HG03469 (cell line): ENCODE data around the gene TNFRSF25.

Experiments used
- ATAC-seq: cut with Tn5 transposase; IDR thresholded peaks from one replicate; pipeline ENCODE4 v1.9.1; 2021; ENCODE audit warnings: mild to moderate bottlenecking, moderate library complexity, moderate number of reproducible peaks; ENCODE audit not compliant: unreplicated experiment

TNFRSF25 gene

GRCh38 chr1:6488602-6489382 lies 22.8 kb upstream of the TNFRSF25 start:
- no peak for ATAC-seq

DNA sequence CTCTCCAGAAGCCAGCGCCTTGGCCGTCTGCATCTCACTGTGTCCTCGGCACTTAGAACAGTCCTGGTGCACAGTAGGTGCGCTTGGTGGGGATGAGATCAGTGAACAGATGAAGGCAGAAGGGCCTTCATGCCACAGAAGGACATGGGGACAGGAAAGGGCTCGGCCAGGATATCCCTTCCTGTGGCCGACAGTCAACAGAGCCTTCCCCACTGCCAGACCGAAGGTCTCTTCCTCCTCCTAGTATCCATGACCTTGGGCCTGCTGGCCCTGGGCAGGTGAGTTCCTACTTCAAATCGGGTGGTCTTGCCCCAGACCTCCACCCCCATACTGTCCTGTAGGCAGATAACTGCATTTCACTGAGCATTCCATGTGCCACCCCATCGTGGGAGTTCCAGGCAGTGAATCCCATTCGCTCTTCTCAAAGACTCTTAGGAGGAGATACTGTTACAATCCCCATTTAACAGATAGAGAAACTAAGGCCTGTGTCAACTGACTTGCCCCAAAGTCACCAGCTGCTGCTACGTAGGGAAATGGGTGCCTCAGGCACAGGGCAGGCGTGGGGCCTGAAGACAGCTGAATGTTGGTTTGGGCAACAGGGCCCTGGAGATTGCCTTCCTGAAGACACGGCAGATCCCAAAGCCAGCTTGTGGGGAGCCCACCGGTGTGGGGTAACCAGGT lies 22.0 kb upstream of the TNFRSF25 start:
- ATAC-seq = no peak

DNA sequence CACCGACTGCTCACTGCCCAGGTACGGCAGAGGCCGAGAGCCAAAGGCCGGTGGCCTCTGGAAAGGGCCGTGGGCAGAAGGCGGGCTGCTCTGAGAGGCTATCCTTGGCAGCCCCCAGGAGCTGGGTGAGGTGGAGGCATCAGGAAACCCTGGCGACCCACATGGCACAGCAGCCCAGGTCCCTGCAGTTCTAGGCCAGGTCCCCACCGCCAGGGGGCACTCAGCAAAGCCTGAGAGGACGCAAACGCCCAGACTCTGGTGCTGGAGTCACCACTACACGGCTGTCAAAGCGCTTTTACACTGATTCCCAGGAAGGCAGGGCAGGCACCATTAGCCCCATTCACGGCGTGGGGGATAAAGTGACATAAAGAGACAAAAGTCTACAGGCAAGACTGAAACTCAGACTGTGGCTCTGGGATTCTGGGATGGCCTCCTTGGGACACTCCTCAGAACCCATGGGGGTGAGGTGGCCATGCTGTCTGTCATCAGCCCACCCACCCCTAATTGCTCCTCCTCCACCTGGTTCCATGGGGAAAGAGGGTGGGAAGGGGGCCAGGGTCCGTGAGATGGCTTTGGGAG lies 20.5 kb upstream of the TNFRSF25 start:
- no peak for ATAC-seq

DNA sequence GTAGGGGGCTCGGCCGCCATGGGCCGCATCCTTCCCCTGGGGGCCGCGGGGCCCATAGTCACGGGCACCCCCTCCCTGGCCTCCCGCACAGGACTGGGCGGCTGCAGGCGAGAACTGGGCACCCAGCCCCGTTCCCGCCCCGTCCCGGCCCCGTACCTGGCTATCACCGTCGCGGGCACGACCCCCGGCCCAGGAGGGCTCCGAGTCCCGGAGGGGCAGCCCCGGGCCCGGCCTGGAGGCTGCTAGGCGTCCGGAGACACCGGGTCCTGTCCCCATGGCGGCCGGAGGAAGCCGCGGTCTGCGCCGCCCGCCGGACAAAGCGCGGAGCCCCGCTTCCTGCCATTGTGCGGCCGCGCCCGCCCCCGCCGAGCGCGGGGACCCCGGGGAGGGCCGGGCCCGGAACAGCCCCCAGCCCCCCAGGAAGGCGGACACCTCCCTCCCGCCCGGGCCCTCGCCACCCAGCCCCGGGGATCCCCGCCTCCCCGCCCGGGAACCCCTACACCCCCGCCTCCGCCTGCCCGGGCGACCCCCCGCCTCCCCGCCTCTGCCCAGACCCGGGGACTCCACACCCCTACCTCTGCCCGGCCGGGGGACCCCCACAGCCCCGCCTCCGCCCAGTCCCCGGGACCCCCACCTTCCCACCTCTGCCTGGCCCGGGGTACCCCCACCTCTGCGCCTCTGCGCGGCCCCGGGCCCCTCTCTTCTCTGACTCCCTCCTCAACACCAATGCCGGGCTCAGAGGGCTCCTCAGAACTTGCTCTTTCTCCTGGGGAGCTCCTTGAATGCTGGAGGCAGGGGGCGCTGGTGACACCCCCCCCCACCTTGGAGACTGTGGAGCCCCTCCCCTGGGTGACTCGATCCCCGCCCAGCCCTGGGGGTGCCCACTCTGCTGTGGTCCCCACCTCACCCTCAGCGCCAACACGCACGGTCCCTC lies 19.5 kb upstream of the TNFRSF25 start:
- no peak for ATAC-seq

GRCh38 chr1:6484826-6485167 lies 18.8 kb upstream of the TNFRSF25 start:
- ATAC-seq = no peak

- ATAC-seq = no peak
Observed at GRCh38 chr1:6483761-6484117, 17.8 kb upstream of the TNFRSF25 start.

GRCh38 chr1:6483017-6483760 lies 17.2 kb upstream of the TNFRSF25 start:
- ATAC-seq = no peak

GRCh38 chr1:6481820-6482219 lies 15.8 kb upstream of the TNFRSF25 start:
- no peak for ATAC-seq

DNA sequence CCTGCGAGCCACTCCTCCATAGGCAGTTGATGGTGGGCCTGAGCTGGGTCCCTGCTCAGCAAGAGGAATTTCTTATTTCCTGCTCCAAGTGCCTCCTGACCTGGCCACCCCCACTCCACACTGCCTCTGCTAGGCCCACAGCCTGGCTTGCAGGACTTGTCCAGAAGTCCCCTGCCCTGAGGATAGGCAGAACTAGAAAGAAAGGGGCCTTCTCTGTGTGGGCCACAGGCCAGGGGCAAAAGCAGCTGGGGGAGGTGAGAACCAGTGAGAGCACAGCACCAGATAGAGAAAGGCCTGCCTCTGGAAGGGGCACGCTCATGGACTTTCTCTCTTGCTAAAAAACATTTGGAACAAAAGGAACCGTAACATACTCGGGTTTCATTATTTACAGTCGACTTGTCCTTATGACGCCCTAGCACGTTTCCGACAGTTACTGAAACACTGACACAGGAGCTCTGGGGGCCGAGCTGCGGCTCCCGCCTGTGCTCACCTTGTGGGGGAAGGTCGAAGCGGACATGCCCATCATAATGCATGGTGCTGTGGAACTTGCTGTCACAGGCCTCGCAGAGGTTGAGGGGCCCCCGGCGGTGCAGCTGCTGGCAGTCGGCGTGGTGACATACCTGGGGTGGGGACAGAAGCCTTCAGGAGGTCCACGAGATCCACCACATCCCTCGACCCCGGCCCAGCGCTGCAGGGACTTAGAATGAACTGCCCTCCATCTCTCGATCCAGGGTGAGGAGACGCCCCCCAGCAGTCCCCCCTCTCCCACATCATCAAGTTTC lies 11.3 kb upstream of the TNFRSF25 start:
- no peak for ATAC-seq

GRCh38 chr1:6476483-6476882 lies 10.5 kb upstream of the TNFRSF25 start:
- ATAC-seq = no peak

DNA sequence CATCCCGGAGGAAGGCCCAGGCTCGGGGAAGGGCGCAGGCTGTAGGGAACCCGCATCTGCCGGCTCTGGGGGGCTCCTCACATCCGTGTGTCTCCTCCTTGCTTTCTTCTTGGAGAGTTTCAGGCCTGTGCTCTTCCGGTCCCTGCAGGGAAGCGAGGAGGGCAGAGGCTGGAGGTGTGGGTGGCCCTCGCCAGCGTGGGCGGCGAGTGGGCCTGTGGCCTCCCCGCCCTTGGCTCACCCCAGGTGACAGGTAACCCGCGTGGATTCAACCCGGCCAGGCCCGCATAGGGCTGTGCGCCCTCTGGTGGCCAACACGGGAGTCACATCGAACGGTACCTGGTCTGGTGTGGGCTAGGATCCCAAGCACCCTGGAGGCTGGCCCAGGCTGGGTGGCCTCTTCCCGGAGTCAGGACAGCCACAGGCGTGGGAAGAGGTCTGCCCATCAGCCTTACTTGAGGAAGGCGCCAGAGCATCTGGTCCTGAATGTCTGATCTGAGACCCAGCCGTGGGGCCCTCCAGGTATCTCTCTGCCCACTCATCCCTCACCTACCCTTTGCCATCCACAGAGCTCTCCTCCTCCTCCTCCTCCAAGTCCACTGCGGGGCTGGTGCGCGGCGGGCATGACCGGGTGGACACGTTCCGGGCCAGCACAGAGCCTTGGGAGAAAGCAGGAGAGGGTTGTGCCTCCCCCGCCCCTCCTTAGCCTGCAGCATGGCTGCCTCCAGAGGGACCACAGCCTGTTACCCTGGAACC lies 9.6 kb upstream of the TNFRSF25 start:
- ATAC-seq = no peak

- ATAC-seq = no peak
Observed at GRCh38 chr1:6474815-6475282, 8.9 kb upstream of the TNFRSF25 start.

GRCh38 chr1:6473974-6474814 lies 8.2 kb upstream of the TNFRSF25 start:
- no peak for ATAC-seq

GRCh38 chr1:6473156-6473555 lies 7.2 kb upstream of the TNFRSF25 start:
- no peak for ATAC-seq

- ATAC-seq = no peak
Observed at GRCh38 chr1:6472391-6472790, 6.4 kb upstream of the TNFRSF25 start.

DNA sequence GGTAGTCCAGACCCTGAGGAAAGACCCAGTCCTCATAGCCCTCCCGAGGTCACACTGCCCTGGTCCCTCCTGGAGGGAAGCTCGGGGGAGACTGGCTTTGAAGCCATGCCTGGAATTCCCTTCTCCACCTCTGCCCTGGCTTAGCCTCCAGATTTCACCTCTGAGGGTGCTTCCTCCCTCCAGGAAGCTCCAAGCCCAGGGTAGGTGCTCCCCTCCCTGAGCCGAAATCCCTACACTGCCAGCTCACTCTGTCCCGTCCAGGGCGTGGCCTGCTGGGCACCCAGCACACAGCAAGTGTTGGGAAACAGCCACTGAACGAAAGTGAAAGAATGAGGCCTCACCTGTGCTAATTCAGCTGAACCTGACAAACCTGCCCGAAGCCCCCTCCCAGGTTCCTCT lies 6.0 kb upstream of the TNFRSF25 start:
- no peak for ATAC-seq

GRCh38 chr1:6471086-6471969 lies 5.4 kb upstream of the TNFRSF25 start:
- ATAC-seq = no peak
